ENCODE measurements around the gene TAAR6.
A peak's percentile ranks its signal among the peaks of the same experiment; 100 is the strongest.

The TAAR6 gene

DNA sequence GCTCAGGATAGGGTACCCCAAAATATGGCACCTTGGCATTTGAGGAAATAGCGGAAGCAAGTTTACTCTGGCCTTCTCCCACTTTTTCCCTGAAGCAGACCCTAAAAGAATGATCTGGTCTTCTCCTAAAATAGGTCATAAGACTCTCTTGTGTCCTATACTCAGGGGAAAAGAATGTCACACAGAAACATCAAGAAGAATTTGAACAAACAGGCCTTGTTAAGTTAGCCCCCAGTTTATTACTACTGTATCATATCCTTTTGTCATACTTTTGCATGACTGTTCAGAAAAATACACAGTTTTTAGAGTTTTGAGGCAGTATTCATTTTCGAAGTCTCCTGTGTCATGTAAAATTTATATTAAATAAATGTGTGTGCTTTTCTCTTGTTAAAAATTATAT, 41.5 kb downstream of the TAAR6 start:
- no peaks in the 10 kb centered on the region for H3K36me3 Mint-ChIP-seq
- H3K27me3 Mint-ChIP-seq, result peaks cover 5% of the 10 kb centered on the region
- no peaks in the 10 kb centered on the region for H3K9me3 Mint-ChIP-seq
- H3K27ac Mint-ChIP-seq, result no peak overlapping the region
- peaks cover 4% of the 10 kb centered on the region for H3K4me1 Mint-ChIP-seq
- no peak for DNase-seq
- CTCF ChIA-PET, result no interaction called here
- H3K4me3 Mint-ChIP-seq, result no peak overlapping the region

DNA sequence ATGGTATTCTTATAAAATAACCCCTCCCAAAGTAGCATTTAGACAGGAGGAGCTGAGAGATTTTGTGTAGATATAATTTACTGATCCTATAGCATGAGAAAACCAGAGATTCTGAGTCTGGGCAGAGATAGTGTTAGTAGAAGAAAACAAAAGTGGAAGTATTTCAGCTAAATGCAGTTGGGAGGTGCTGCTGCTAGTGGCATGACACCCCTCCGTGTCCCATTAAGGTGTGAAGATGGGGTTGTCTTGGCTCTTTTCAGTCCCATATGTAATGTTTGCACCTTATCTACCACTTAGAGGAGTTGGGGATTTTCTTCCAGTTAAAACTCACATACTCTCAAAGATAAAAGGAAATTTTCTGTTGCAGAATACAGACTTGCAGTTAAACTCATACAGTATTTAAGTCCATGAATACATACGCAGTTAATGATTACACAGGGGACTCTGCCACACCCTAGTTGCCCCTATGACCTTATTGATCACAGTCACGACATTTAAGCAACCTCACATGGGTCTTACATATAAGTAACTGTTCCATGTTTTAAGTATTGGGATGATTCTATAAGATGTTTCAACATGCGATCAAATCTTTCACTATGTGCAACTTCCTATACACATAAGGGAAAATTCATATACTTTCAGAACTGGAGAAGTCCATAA, 42.5 kb downstream of the TAAR6 start:
- no peak for DNase-seq
- CTCF ChIA-PET, result no interaction called here
- Mint-ChIP-seq H3K27me3 (peaks cover 5% of the 10 kb centered on the region), H3K27ac (no peak overlapping the region), H3K4me3 (no peak overlapping the region), H3K36me3 (no peaks in the 10 kb centered on the region), H3K4me1 (peaks cover 4% of the 10 kb centered on the region), H3K9me3 (no peaks in the 10 kb centered on the region)

DNA sequence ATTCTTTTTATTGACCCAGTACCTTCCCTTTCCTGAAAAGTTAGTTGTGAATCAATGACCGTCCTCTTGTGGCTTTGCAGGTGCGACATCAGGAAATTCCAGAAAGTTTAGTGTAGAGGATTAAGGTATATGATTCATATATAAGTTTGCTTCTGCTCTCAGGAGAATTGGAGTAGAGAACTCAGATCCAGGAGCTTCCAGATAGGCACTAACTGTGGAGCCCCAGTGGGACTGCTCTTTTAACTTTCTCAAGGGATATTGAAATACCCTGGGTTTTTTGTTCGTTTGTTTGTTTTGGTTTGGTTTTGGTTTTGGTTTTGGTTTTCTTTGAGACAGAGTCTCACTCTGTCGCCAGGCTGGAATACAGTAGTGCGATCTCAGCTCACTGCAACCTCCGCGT, 44.4 kb downstream of the TAAR6 start:
- no peaks in the 10 kb centered on the region for H3K9me3 Mint-ChIP-seq
- no peak for DNase-seq
- H3K36me3 Mint-ChIP-seq, result no peaks in the 10 kb centered on the region
- peaks cover 5% of the 10 kb centered on the region for H3K27me3 Mint-ChIP-seq
- CTCF ChIA-PET, result no interaction called here
- no peak overlapping the region for H3K27ac Mint-ChIP-seq
- peaks cover 4% of the 10 kb centered on the region for H3K4me1 Mint-ChIP-seq
- H3K4me3 Mint-ChIP-seq, result peak overlapping the region; percentile 49

DNA sequence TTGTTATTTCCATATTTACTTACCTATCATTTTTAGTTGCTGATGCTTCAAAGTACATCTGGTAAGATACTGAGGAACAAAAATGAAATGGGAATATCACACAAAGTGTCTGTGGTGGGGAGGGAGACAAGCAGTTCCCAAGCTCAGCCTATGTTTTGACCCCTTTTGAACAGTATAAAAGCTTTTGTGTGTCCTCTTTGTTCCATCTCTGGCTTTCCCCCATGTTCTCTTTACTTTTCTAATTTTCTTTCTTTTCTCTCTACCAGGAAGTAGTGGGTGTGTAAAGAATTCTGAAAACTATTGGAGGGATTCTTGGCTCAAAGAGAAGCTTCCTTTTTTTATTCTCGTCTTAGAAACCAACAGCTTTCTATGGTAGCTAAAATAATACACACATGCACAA, 46.6 kb downstream of the TAAR6 start:
- Mint-ChIP-seq H3K27ac (no peak overlapping the region), H3K4me1 (peaks cover 4% of the 10 kb centered on the region), H3K36me3 (no peaks in the 10 kb centered on the region), H3K4me3 (no peak overlapping the region), H3K27me3 (peaks cover 10% of the 10 kb centered on the region), H3K9me3 (no peaks in the 10 kb centered on the region)
- DNase-seq, result no peak
- CTCF ChIA-PET, result no interaction called here
